Liver (tissue), 3 donors: Measurements from ENCODE around the gene OTOF.
A peak's percentile ranks its signal among the peaks of the same experiment; 100 is the strongest.

Experiments used
- EGR1 ChIP-seq, 2 donors: IDR thresholded peaks; 2 replicates each; pipeline ENCODE4 v1.6.1; 2016 to 2018; ENCODE audit warnings: antibody characterized with exemption in 2 of 2, low read depth in 2 of 2
- FOXA1 ChIP-seq: IDR thresholded peaks from 2 replicates; pipeline ENCODE4 v1.6.1; 2016; ENCODE audit warnings: antibody characterized with exemption
- GABPA ChIP-seq, 2 donors: IDR thresholded peaks in 1 of 2; conservative IDR thresholded peaks in 1 of 2; 2 replicates each; pipeline ENCODE4 v1.6.1; 2016; ENCODE audit warnings: antibody characterized with exemption in 2 of 2, mild to moderate bottlenecking in 1 of 2, moderate library complexity in 1 of 2
- HNF4A ChIP-seq, 2 donors: conservative IDR thresholded peaks; 2 replicates each; pipeline ENCODE4 v1.6.1; 2016; ENCODE audit warnings: antibody characterized with exemption in 2 of 2, mild to moderate bottlenecking in 2 of 2
- JUND ChIP-seq, 2 donors: IDR thresholded peaks; 2 replicates each; pipeline ENCODE4 v1.6.1; 2016; ENCODE audit warnings: antibody characterized with exemption in 2 of 2
- NR2F2 ChIP-seq: IDR thresholded peaks from 2 replicates; pipeline ENCODE4 v1.6.1; 2016; ENCODE audit warnings: antibody characterized with exemption
- RAD21 ChIP-seq, 2 donors: IDR thresholded peaks; 2 replicates each; pipeline ENCODE4 v1.6.1; 2016; ENCODE audit warnings: antibody characterized with exemption in 2 of 2, mild to moderate bottlenecking in 2 of 2
- SP1 ChIP-seq: IDR thresholded peaks from 2 replicates; pipeline ENCODE4 v1.6.1; 2018; ENCODE audit warnings: antibody characterized with exemption, mild to moderate bottlenecking
- TAF1 ChIP-seq: conservative IDR thresholded peaks from 2 replicates; pipeline ENCODE4 v1.6.1; 2016; ENCODE audit warnings: antibody characterized with exemption, mild to moderate bottlenecking
- YY1 ChIP-seq: IDR thresholded peaks from 2 replicates; pipeline ENCODE4 v1.6.1; 2016; ENCODE audit warnings: antibody characterized with exemption, mild to moderate bottlenecking
- TF ChIP-seq, protein P1 (sequence below): fragments of 150-350 bp; IDR thresholded peaks from 2 replicates; pipeline ENCODE4 v1.5.1; 2017; ENCODE audit warnings: improper control_type of control experiment, low read depth, low read length; ENCODE audit not compliant: missing input control
- TF ChIP-seq, protein P2 (sequence below): IDR thresholded peaks from 2 replicates; pipeline ENCODE4 v1.6.1; 2016; ENCODE audit warnings: antibody characterized with exemption
- TF ChIP-seq, protein P3 (sequence below): IDR thresholded peaks from 2 replicates; pipeline ENCODE4 v1.6.1; 2016; ENCODE audit warnings: antibody characterized with exemption, mild to moderate bottlenecking
- donor health status: healthy.
- donor health status: healthy.

DNA sequence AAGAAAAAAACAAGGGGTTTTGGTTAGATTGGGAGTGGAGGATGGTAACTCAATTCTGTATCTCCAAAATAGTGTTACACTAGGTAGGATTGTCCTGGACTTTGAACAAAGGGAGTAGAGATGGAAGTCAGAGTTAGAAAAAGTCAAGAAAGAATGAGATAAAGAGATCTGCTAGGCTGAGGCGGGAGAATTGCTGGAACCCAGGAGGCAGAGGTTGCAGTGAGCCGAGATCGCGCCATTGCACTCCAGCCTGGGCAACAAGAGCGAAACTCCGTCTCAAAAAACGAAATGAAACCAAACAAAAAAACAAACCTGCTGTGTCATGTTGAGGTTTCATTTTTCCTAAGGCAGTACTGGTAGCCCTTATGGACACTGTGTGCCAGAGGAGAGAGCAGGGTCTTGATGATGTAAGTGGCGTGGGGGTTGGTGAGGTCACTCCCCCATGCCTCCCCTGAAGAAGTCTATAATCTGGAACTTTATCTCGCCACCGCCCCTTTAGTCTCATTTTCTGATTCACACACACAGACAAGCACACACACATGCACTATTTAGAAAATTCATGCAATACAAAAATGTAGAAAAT lies 65.7 kb downstream of the OTOF start:
- TF ChIP-seq, protein P1, sequence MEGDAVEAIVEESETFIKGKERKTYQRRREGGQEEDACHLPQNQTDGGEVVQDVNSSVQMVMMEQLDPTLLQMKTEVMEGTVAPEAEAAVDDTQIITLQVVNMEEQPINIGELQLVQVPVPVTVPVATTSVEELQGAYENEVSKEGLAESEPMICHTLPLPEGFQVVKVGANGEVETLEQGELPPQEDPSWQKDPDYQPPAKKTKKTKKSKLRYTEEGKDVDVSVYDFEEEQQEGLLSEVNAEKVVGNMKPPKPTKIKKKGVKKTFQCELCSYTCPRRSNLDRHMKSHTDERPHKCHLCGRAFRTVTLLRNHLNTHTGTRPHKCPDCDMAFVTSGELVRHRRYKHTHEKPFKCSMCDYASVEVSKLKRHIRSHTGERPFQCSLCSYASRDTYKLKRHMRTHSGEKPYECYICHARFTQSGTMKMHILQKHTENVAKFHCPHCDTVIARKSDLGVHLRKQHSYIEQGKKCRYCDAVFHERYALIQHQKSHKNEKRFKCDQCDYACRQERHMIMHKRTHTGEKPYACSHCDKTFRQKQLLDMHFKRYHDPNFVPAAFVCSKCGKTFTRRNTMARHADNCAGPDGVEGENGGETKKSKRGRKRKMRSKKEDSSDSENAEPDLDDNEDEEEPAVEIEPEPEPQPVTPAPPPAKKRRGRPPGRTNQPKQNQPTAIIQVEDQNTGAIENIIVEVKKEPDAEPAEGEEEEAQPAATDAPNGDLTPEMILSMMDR, result no peak
- TF ChIP-seq EGR1 (IDR thresholded peaks at IDR 0.05; ENCODE audit: low read depth in 2 of 2), result no peak
- TF ChIP-seq JUND (IDR thresholded peaks at IDR 0.05), result no peak
- no peak for TF ChIP-seq TAF1
- TF ChIP-seq, protein P2, sequence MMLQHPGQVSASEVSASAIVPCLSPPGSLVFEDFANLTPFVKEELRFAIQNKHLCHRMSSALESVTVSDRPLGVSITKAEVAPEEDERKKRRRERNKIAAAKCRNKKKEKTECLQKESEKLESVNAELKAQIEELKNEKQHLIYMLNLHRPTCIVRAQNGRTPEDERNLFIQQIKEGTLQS, result no peak
- TF ChIP-seq, protein P3, sequence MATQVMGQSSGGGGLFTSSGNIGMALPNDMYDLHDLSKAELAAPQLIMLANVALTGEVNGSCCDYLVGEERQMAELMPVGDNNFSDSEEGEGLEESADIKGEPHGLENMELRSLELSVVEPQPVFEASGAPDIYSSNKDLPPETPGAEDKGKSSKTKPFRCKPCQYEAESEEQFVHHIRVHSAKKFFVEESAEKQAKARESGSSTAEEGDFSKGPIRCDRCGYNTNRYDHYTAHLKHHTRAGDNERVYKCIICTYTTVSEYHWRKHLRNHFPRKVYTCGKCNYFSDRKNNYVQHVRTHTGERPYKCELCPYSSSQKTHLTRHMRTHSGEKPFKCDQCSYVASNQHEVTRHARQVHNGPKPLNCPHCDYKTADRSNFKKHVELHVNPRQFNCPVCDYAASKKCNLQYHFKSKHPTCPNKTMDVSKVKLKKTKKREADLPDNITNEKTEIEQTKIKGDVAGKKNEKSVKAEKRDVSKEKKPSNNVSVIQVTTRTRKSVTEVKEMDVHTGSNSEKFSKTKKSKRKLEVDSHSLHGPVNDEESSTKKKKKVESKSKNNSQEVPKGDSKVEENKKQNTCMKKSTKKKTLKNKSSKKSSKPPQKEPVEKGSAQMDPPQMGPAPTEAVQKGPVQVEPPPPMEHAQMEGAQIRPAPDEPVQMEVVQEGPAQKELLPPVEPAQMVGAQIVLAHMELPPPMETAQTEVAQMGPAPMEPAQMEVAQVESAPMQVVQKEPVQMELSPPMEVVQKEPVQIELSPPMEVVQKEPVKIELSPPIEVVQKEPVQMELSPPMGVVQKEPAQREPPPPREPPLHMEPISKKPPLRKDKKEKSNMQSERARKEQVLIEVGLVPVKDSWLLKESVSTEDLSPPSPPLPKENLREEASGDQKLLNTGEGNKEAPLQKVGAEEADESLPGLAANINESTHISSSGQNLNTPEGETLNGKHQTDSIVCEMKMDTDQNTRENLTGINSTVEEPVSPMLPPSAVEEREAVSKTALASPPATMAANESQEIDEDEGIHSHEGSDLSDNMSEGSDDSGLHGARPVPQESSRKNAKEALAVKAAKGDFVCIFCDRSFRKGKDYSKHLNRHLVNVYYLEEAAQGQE, result peak; percentile 15
- TF ChIP-seq RAD21 (IDR thresholded peaks at IDR 0.05), result no peak
- peak; percentile 63 for TF ChIP-seq YY1
- TF ChIP-seq NR2F2, result no peak
- TF ChIP-seq SP1, result no peak
- no peak for TF ChIP-seq FOXA1
- peak; percentile 41 to 48 for TF ChIP-seq HNF4A (conservative IDR thresholded peaks at IDR 0.05)
- TF ChIP-seq GABPA (IDR thresholded peaks at IDR 0.05 in 1 of 2, conservative IDR thresholded peaks at IDR 0.05 in 1 of 2), result no peak
